Panc1 (cell line): ENCODE data around the gene PDZK1. TPM values are rescaled to one million over a fixed set of nuclear protein-coding genes. Genes with fewer than 3 reads are reported as not detected.
A peak's percentile ranks its signal among the peaks of the same experiment; 100 is the strongest.

ENCODE experiments used
- ATAC-seq: fragments of 200-7000 bp; cut with Tn5 transposase; 2 replicates; pipeline ENCODE4 v1.9.1; 2020; ENCODE audit warnings: mild to moderate bottlenecking, moderate library complexity
- Bru-seq: library from RNA; stranded (reverse); fragments of 400-500 nt; gene quantifications from one replicate; lab custom pipeline; 2021; lab: Mats Ljungman, UMichigan
- BruChase-seq, 2 experiments: library from RNA; stranded (reverse); fragments of 400-500 nt; gene quantifications; one replicate each; lab custom pipeline; 2021; lab: Mats Ljungman, UMichigan
- BruUV-seq: library from RNA; stranded (reverse); fragments of 400-500 nt; replicated peaks from 2 replicates; lab custom pipeline; 2021; lab: Mats Ljungman, UMichigan
- CTCF ChIA-PET: fragments of 300-600 bp; sonication (Branson Sonifier 250); formaldehyde crosslinking; loops from one replicate; lab custom pipeline; 2022; ENCODE audit warnings: antibody characterized with exemption; lab: Charles Lee
- POLR2A ChIA-PET: fragments of 300-600 bp; sonication (Branson Sonifier 250); formaldehyde crosslinking; loops from one replicate; lab custom pipeline; 2022; ENCODE audit warnings: antibody characterized with exemption; lab: Charles Lee
- DNase-seq: peaks from one replicate; pipeline ENCODE4 v3.0.0-alpha.2; 2010; ENCODE audit warnings: low read depth, low spot score
- H3K27ac ChIP-seq: 2 replicates; pipeline ENCODE4 v1.5.1; 2011; ENCODE audit warnings: mild to moderate bottlenecking, low read length, inconsistent platforms
- H3K27me3 ChIP-seq: fragments of 200-500 bp; sonication (Bioruptor generic); 2 replicates; pipeline ENCODE4 v1.6.0; 2014; ENCODE audit warnings: low read length, inconsistent platforms; ENCODE audit not compliant: control insufficient read depth, insufficient read depth
- H3K36me3 ChIP-seq: fragments of 200-500 bp; sonication (Bioruptor generic); 2 replicates; pipeline ENCODE4 v1.5.1; 2014; ENCODE audit warnings: inconsistent platforms, mild to moderate bottlenecking, low read length, moderate library complexity; ENCODE audit not compliant: control insufficient read depth, insufficient read depth
- H3K4me1 ChIP-seq: 2 replicates; pipeline ENCODE4 v1.5.1; 2011; ENCODE audit warnings: inconsistent platforms, mild to moderate bottlenecking, low read length, moderate library complexity; ENCODE audit not compliant: control insufficient read depth, insufficient read depth
- H3K4me3 ChIP-seq, 2 experiments: 2 replicates each; pipeline ENCODE4 v1.5.1; 2011 to 2012; ENCODE audit warnings: low read depth in 2 of 2, low read length in 2 of 2, mild to moderate bottlenecking in 2 of 2, inconsistent platforms in 1 of 2, moderate library complexity in 1 of 2
- H3K9me3 ChIP-seq: fragments of 200-500 bp; sonication (Bioruptor generic); 2 replicates; pipeline ENCODE4 v1.5.1; 2014; ENCODE audit warnings: low read depth, mild to moderate bottlenecking, inconsistent platforms, low read length, moderate library complexity; ENCODE audit not compliant: control insufficient read depth, insufficient read depth
- POLR2AphosphoS5 ChIP-seq: IDR thresholded peaks from 2 replicates; pipeline ENCODE4 v1.6.1; 2012; ENCODE audit warnings: mild to moderate bottlenecking, low read depth, low read length, moderate library complexity
- SIN3A ChIP-seq: IDR thresholded peaks from 2 replicates; pipeline ENCODE4 v1.6.1; 2012; ENCODE audit warnings: low read depth, mild to moderate bottlenecking, low read length, moderate library complexity, borderline replicate concordance; ENCODE audit not compliant: insufficient read depth
- TCF7L2 ChIP-seq: IDR thresholded peaks from 2 replicates; pipeline ENCODE4 v1.6.1; 2011; ENCODE audit warnings: mild to moderate bottlenecking, low read depth, low read length, inconsistent platforms
- in situ Hi-C: cut with HindIII; loops from 2 replicates; pipeline ENCODE4 v1.10.0; 2016; ENCODE audit warnings: low sequenced_read_pairs, low pct_unique_long_range_greater_than_20kb
- intact Hi-C: fragments of 100-400 bp; cut with micrococcal nuclease; formaldehyde crosslinking; loops from one replicate; pipeline ENCODE4 v1.10.0; 2022; ENCODE audit not compliant: unreplicated experiment
- long read RNA-seq: library from polyadenylated mRNA; unstranded; transcript quantifications from one replicate; pipeline ENCODE4 v2.0.0, GENCODE V29; 2021; ENCODE audit not compliant: unreplicated experiment
- polyA plus RNA-seq: library from polyadenylated mRNA; unstranded; fragments of >200 nt; gene quantifications from one replicate; pipeline ENCODE4 v1.2.1, GENCODE V29; 2012; ENCODE audit warnings: missing spikeins; ENCODE audit not compliant: insufficient read length
- total RNA-seq: library from RNA; stranded (reverse); gene quantifications from one replicate; pipeline ENCODE4 v1.2.1, GENCODE V29; 2021; ENCODE audit not compliant: unreplicated experiment
- TF ChIP-seq, protein P1 (sequence below): fragments of 450-650 bp; IDR thresholded peaks from 2 replicates; pipeline ENCODE4 v1.5.1; 2017; ENCODE audit warnings: mild to moderate bottlenecking
- TF ChIP-seq, protein P2 (sequence below), 2 experiments: IDR thresholded peaks; 2 replicates each; pipeline ENCODE4 v1.6.1; 2011 to 2012; ENCODE audit warnings: low read depth in 2 of 2, control low read depth in 1 of 2, low read length in 1 of 2, mild to moderate bottlenecking in 1 of 2, moderate library complexity in 1 of 2; ENCODE audit not compliant: insufficient read depth in 1 of 2

Gene PDZK1
- total RNA-seq (2.3 TPM), Bru-seq, nascent RNA (percentile 37 among the genes with signal in this experiment), BruChase-seq, experiment 1, labeled RNA remaining after a 2-hour chase (percentile 48 among the genes with signal in this experiment), BruChase-seq, experiment 2, labeled RNA remaining after a 6-hour chase (percentile 51 among the genes with signal in this experiment)
- polyA plus RNA-seq = 0.70 TPM
- long read RNA-seq, partial matches to known transcripts = 0 of 5 reads
- long read RNA-seq, other reads (novel, unspliced or antisense) = 2 of 5 reads

GRCh38 chr1:145707183-145707867 is at the start of gene PDZK1:
Gene PDZK1, minus strand, starts transcription at chr1:145707368. Its CDS starts 19,347 bp downstream, at chr1:145688021.
- H3K4me1 ChIP-seq = peaks cover 20% of the 10 kb centered on the region

DNA sequence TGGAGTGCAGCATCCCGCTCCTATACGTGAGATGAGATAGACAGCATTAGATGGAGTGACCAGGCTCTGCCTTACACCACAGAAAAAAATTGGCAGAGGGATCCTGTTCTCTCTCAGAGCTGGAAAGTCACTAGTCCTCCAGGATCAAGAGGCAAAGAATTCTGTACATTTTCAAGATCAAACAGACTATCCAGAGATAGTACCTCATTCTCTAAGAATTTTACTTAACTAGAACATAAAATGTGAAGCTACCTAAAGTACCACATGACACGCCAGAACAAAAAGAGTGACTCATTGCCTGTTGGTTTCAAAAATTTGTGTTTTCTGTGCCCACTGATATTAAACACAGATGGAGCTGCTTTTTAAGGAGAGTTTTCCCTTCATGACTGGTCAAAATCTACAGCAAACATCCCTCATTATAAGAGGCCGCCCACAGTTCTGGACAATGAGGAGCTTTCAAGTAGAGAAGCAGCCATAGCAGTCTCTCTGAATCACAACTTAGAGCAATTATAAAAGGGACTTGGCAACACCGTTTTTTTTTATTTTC is 44.4 kb upstream of the PDZK1 start:
- ATAC-seq (no peak), DNase-seq (no peak)
- no peaks in the 10 kb centered on the region for H3K9me3 ChIP-seq
- H3K27ac ChIP-seq = no peak overlapping the region
- ChIA-PET POLR2A (no interaction called here), CTCF (no interaction called here)
- BruUV-seq = no TSS peak
- H3K4me3 ChIP-seq = no peak overlapping the region
- no peak for TF ChIP-seq POLR2AphosphoS5
- intact Hi-C loops = no loop called here
- H3K36me3 ChIP-seq = peaks cover 12% of the 10 kb centered on the region
- H3K4me1 ChIP-seq = no peaks in the 10 kb centered on the region
- no peaks in the 10 kb centered on the region for H3K27me3 ChIP-seq
- in situ Hi-C loops = no loop called here

More at GRCh38 chr1:145707183-145707867, at the start of gene PDZK1:
- in situ Hi-C loops (no loop called here), intact Hi-C loops (no loop called here)
- Histone ChIP-seq H3K36me3 (no peaks in the 10 kb centered on the region), H3K27me3 (no peaks in the 10 kb centered on the region), H3K9me3 (no peaks in the 10 kb centered on the region), H3K4me3 (no peak within 1 kb of the TSS), H3K27ac (peak within 1 kb of the TSS; percentile 25; the same call in 1 of the 2 replicates)
- BruUV-seq = no TSS peak
- CTCF ChIA-PET = interaction anchor here (0.9 kb wide), 1 partner anchor 33 kb away, joined by 3 read pairs; no protein-coding TSS in a partner anchor
- POLR2A ChIA-PET = no interaction called here
- no peak for DNase-seq
- TF ChIP-seq, protein P1, sequence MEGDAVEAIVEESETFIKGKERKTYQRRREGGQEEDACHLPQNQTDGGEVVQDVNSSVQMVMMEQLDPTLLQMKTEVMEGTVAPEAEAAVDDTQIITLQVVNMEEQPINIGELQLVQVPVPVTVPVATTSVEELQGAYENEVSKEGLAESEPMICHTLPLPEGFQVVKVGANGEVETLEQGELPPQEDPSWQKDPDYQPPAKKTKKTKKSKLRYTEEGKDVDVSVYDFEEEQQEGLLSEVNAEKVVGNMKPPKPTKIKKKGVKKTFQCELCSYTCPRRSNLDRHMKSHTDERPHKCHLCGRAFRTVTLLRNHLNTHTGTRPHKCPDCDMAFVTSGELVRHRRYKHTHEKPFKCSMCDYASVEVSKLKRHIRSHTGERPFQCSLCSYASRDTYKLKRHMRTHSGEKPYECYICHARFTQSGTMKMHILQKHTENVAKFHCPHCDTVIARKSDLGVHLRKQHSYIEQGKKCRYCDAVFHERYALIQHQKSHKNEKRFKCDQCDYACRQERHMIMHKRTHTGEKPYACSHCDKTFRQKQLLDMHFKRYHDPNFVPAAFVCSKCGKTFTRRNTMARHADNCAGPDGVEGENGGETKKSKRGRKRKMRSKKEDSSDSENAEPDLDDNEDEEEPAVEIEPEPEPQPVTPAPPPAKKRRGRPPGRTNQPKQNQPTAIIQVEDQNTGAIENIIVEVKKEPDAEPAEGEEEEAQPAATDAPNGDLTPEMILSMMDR = no peak
- peak; percentile 33 for ATAC-seq

DNA sequence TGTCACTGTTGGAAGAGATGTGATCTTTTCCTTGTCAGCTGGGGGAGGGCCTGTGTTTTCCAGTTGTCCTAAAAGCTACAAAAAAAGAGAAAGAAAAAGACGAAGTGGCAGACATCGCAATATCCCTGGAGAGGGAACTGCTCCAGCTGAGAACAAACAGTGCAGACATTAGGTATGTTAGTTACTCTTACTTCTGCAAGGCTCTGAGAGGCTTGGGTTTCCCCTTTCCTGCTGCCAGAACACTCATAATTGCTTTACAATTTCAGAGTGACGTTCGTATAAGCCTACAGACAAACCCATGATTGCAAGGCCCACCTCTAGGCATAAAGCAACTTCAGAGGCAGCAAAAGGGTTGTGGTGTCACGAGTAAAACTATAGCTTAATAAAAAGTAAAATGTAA is 43.3 kb upstream of the PDZK1 start:
- intact Hi-C loops = no loop called here
- no peak for DNase-seq
- no TSS peak for BruUV-seq
- no peak for TF ChIP-seq SIN3A
- no peak for TF ChIP-seq TCF7L2
- TF ChIP-seq, protein P2, sequence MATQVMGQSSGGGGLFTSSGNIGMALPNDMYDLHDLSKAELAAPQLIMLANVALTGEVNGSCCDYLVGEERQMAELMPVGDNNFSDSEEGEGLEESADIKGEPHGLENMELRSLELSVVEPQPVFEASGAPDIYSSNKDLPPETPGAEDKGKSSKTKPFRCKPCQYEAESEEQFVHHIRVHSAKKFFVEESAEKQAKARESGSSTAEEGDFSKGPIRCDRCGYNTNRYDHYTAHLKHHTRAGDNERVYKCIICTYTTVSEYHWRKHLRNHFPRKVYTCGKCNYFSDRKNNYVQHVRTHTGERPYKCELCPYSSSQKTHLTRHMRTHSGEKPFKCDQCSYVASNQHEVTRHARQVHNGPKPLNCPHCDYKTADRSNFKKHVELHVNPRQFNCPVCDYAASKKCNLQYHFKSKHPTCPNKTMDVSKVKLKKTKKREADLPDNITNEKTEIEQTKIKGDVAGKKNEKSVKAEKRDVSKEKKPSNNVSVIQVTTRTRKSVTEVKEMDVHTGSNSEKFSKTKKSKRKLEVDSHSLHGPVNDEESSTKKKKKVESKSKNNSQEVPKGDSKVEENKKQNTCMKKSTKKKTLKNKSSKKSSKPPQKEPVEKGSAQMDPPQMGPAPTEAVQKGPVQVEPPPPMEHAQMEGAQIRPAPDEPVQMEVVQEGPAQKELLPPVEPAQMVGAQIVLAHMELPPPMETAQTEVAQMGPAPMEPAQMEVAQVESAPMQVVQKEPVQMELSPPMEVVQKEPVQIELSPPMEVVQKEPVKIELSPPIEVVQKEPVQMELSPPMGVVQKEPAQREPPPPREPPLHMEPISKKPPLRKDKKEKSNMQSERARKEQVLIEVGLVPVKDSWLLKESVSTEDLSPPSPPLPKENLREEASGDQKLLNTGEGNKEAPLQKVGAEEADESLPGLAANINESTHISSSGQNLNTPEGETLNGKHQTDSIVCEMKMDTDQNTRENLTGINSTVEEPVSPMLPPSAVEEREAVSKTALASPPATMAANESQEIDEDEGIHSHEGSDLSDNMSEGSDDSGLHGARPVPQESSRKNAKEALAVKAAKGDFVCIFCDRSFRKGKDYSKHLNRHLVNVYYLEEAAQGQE (IDR thresholded peaks at IDR 0.05; ENCODE audit: insufficient read depth in 1 of 2, low read depth in 2 of 2, low read length in 1 of 2) = no peak
- TF ChIP-seq POLR2AphosphoS5 = no peak
- TF ChIP-seq, protein P1 = no peak
- Histone ChIP-seq H3K4me3 (no peak overlapping the region), H3K27ac (no peak overlapping the region), H3K4me1 (no peaks in the 10 kb centered on the region), H3K9me3 (no peaks in the 10 kb centered on the region), H3K36me3 (peaks cover 15% of the 10 kb centered on the region), H3K27me3 (no peaks in the 10 kb centered on the region)
- POLR2A ChIA-PET = no interaction called here
- CTCF ChIA-PET = no interaction called here
- ATAC-seq = no peak
- in situ Hi-C loops = no loop called here
